Measurements from ENCODE around the gene DYRK1B.

GRCh38 chr19:39820696-39821095 lies 13.3 kb downstream of the DYRK1B start:
- TF ChIP-seq CTCF (conservative IDR thresholded peaks at IDR 0.05 in 1 of 2, IDR thresholded peaks at IDR 0.05 in 1 of 2; ENCODE audit: low read depth in 1 of 2, low read length in 2 of 2) = no peak
- TF ChIP-seq EZH2 (IDR thresholded peaks at IDR 0.05; ENCODE audit: low read length, missing control alignments) = no peak
